ENCODE results near the gene RSPO4. TPM values are rescaled to one million over a fixed set of nuclear protein-coding genes. Genes with fewer than 3 reads are reported as not detected.
"Not testable (repeated sequence)": the region's sequence is repeated elsewhere in the genome, so short reads cannot be mapped to it uniquely, and the experiment has no call there.

RSPO4 gene
- total and polyA plus RNA-seq, 8 donors = 0.25 TPM; not detected in 7

- Histone ChIP-seq H3K36me3 (no peaks in the 10 kb centered on the region), H3K9me3 (no peaks in the 10 kb centered on the region), H3K27ac (no peak overlapping the region), H3K4me3 (no peak overlapping the region), H3K27me3 (peaks cover 0 to 77% (median 22%) of the 10 kb centered on the region in 3 donors), H3K4me1 (no peaks in the 10 kb centered on the region)
- no peak for DNase-seq
- intact Hi-C loops (cut with DNase I; ENCODE audit: low total_unique reads) = no loop called here
- TF ChIP-seq POLR2AphosphoS5 (IDR thresholded peaks at IDR 0.05) (no peak), EP300 (IDR thresholded peaks at IDR 0.05) (no peak), POLR2A (IDR thresholded peaks at IDR 0.05) (no peak)
- TF ChIP-seq, protein P1, sequence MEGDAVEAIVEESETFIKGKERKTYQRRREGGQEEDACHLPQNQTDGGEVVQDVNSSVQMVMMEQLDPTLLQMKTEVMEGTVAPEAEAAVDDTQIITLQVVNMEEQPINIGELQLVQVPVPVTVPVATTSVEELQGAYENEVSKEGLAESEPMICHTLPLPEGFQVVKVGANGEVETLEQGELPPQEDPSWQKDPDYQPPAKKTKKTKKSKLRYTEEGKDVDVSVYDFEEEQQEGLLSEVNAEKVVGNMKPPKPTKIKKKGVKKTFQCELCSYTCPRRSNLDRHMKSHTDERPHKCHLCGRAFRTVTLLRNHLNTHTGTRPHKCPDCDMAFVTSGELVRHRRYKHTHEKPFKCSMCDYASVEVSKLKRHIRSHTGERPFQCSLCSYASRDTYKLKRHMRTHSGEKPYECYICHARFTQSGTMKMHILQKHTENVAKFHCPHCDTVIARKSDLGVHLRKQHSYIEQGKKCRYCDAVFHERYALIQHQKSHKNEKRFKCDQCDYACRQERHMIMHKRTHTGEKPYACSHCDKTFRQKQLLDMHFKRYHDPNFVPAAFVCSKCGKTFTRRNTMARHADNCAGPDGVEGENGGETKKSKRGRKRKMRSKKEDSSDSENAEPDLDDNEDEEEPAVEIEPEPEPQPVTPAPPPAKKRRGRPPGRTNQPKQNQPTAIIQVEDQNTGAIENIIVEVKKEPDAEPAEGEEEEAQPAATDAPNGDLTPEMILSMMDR (IDR thresholded peaks at IDR 0.05) = no peak
- 80 to 86% (median 84%) methylated on average over 4 of the region's 4 CpGs for WGBS, 5 donors
Observed at GRCh38 chr20:986733-987355, 15.3 kb downstream of the RSPO4 start.

DNA sequence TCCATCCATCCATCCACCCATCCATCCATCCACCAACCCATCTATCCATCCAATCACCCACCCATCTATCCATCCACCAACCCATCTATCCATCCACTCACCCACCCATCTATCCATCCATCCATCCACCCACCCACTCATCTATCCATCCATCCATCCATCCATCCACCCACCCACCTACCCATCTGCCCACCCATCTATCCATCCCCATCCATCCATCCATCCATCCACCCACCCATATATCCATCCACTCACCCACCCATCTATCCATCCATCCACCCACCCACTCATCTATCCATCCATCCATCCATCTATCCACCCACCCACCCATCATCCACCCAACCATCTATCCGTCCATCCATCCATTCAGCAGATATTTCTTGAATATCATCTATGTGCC, 17.1 kb downstream of the RSPO4 start:
- H3K27me3 ChIP-seq = peaks cover 0 to 71% (median 12%) of the 10 kb centered on the region in 3 donors
- H3K9me3 ChIP-seq; DNase-seq; H3K27ac ChIP-seq; H3K36me3 ChIP-seq; H3K4me3 ChIP-seq; intact Hi-C loops (cut with DNase I; ENCODE audit: low total_unique reads); H3K4me1 ChIP-seq: not testable (repeated sequence)
- 83 to 100% (median 90%) methylated on average over 1 of the region's 1 CpG for WGBS, 5 donors

GRCh38 chr20:982754-983153, 19.4 kb downstream of the RSPO4 start:
- no peak overlapping the region for H3K27ac ChIP-seq
- 20 to 33% (median 24%) methylated on average over 8 to 9 of the region's 9 CpGs for WGBS, 5 donors
- DNase-seq = no peak
- H3K4me1 ChIP-seq = no peaks in the 10 kb centered on the region
- H3K27me3 ChIP-seq = peaks cover 0 to 55% (median 4%) of the 10 kb centered on the region in 3 donors
- H3K9me3 ChIP-seq = no peaks in the 10 kb centered on the region
- TF ChIP-seq EP300 (IDR thresholded peaks at IDR 0.05) (no peak), POLR2AphosphoS5 (IDR thresholded peaks at IDR 0.05) (no peak), POLR2A (IDR thresholded peaks at IDR 0.05) (no peak)
- TF ChIP-seq, protein P1 (IDR thresholded peaks at IDR 0.05) = no peak
- no peak overlapping the region for H3K4me3 ChIP-seq
- H3K36me3 ChIP-seq = no peaks in the 10 kb centered on the region
- intact Hi-C loops (cut with DNase I; ENCODE audit: low total_unique reads) = no loop called here

DNA sequence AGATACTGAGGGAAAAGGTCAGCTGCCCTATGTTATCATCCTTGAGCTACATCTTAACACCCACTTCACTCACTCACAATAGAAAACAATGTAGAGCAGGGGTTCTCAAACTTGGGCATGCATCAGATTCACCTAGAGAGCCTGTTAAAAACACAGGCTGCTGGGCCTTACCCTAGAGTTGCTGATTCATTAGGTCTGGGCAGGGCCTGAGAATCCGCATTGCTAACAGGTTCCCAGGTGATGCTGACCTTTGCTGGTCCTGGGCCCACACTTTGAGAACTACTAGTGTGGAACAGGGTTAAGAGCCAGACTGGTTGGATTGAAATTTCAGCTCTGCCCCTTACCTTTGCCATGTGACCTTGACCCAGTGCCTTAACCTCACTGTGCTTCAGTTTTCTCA, 25.1 kb downstream of the RSPO4 start:
- WGBS, 5 donors = 37 to 85% (median 52%) methylated on average over 1 of the region's 1 CpG; no CpG with 5 or more reads in 1 of the 5 donors
- H3K27me3 ChIP-seq = peaks cover 0 to 23% (median 0%) of the 10 kb centered on the region in 3 donors
- TF ChIP-seq EP300 (IDR thresholded peaks at IDR 0.05) (no peak), POLR2A (IDR thresholded peaks at IDR 0.05) (no peak), POLR2AphosphoS5 (IDR thresholded peaks at IDR 0.05) (no peak)

GRCh38 chr20:976033-976432, 26.1 kb downstream of the RSPO4 start:
- WGBS, 5 donors = 46 to 57% (median 51%) methylated on average over 2 of the region's 2 CpGs
- intact Hi-C loops (cut with DNase I; ENCODE audit: low total_unique reads) = no loop called here

More for the DNA sequence above, 25.1 kb downstream of the RSPO4 start:
- DNase-seq = no peak
- H3K36me3 ChIP-seq = no peaks in the 10 kb centered on the region
- no peak overlapping the region for H3K27ac ChIP-seq
- H3K4me1 ChIP-seq = no peaks in the 10 kb centered on the region
- no peak overlapping the region for H3K4me3 ChIP-seq
- intact Hi-C loops (cut with DNase I; ENCODE audit: low total_unique reads) = no loop called here
- no peaks in the 10 kb centered on the region for H3K9me3 ChIP-seq

More at GRCh38 chr20:976033-976432, 26.1 kb downstream of the RSPO4 start:
- Histone ChIP-seq H3K4me1 (no peaks in the 10 kb centered on the region), H3K9me3 (no peaks in the 10 kb centered on the region), H3K4me3 (no peak overlapping the region), H3K36me3 (no peaks in the 10 kb centered on the region), H3K27ac (no peak overlapping the region), H3K27me3 (peaks cover 0 to 23% (median 0%) of the 10 kb centered on the region in 3 donors)
- TF ChIP-seq POLR2AphosphoS5 (IDR thresholded peaks at IDR 0.05) (no peak), EP300 (IDR thresholded peaks at IDR 0.05) (no peak), POLR2A (IDR thresholded peaks at IDR 0.05) (no peak)
- TF ChIP-seq, protein P1 (IDR thresholded peaks at IDR 0.05) = no peak
- DNase-seq = no peak

All from stomach (tissue), 9 donors.